ENCODE measurements around the gene CCDC86. TPM values are rescaled to one million over a fixed set of nuclear protein-coding genes. Genes with fewer than 3 reads are reported as not detected.

The CCDC86 gene
- total RNA-seq, 1 experiment from 2014 or later: 21.9 TPM

- no peak for DNase-seq
- H3K4me3 ChIP-seq: no peak overlapping the region
- no peak overlapping the region for H3K27ac ChIP-seq
- H3K4me1 ChIP-seq: no peaks in the 10 kb centered on the region
- H3K27me3 ChIP-seq: no peaks in the 10 kb centered on the region
- no peaks in the 10 kb centered on the region for H3K9me3 ChIP-seq (replicated peaks)
- H3K36me3 ChIP-seq: peaks cover 9% of the 10 kb centered on the region; the same call in 1 of the 2 replicates
Measured at GRCh38 chr11:60854140-60854846, 12.4 kb downstream of the CCDC86 start.

GRCh38 chr11:60854847-60855725 lies 13.2 kb downstream of the CCDC86 start:
- H3K4me1 ChIP-seq: no peaks in the 10 kb centered on the region
- H3K27ac ChIP-seq: no peak overlapping the region
- no peaks in the 10 kb centered on the region for H3K9me3 ChIP-seq (replicated peaks)
- H3K36me3 ChIP-seq: peaks cover 9% of the 10 kb centered on the region; the same call in 1 of the 2 replicates
- H3K27me3 ChIP-seq: no peaks in the 10 kb centered on the region
- no peak for DNase-seq
- H3K4me3 ChIP-seq: no peak overlapping the region

- Histone ChIP-seq H3K4me3 (no peak within 1 kb of the TSS), H3K9me3 (replicated peaks) (no peaks in the 10 kb centered on the region), H3K27me3 (no peaks in the 10 kb centered on the region), H3K36me3 (peaks cover 3% of the 10 kb centered on the region; the same call in 1 of the 2 replicates), H3K27ac (no peak within 1 kb of the TSS), H3K4me1 (no peaks in the 10 kb centered on the region)
- DNase-seq: no peak
Measured at GRCh38 chr11:60855726-60856633, 14.1 kb downstream of the CCDC86 start, which contains the start of gene PTGDR2. PTGDR2 (minus strand) TSS chr11:60855950; CDS start chr11:60853722, 2,228 bp downstream.

GRCh38 chr11:60857378-60858232 lies 15.7 kb downstream of the CCDC86 start:
- Histone ChIP-seq H3K4me3 (no peak overlapping the region), H3K4me1 (no peaks in the 10 kb centered on the region), H3K9me3 (replicated peaks) (no peaks in the 10 kb centered on the region), H3K27ac (no peak overlapping the region), H3K36me3 (no peaks in the 10 kb centered on the region), H3K27me3 (no peaks in the 10 kb centered on the region)
- DNase-seq: no peak

- H3K4me1 ChIP-seq: no peaks in the 10 kb centered on the region
- no peak overlapping the region for H3K4me3 ChIP-seq
- H3K27ac ChIP-seq: no peak overlapping the region
- H3K27me3 ChIP-seq: no peaks in the 10 kb centered on the region
- H3K9me3 ChIP-seq (replicated peaks): no peaks in the 10 kb centered on the region
- no peaks in the 10 kb centered on the region for H3K36me3 ChIP-seq
- DNase-seq: no peak
Measured at GRCh38 chr11:60858236-60858635, 16.3 kb downstream of the CCDC86 start.

- DNase-seq: no peak
- no peak overlapping the region for H3K4me3 ChIP-seq
- H3K36me3 ChIP-seq: no peaks in the 10 kb centered on the region
- no peaks in the 10 kb centered on the region for H3K9me3 ChIP-seq (replicated peaks)
- no peak overlapping the region for H3K27ac ChIP-seq
- no peaks in the 10 kb centered on the region for H3K27me3 ChIP-seq
- no peaks in the 10 kb centered on the region for H3K4me1 ChIP-seq
Measured at GRCh38 chr11:60858731-60859464, 17.0 kb downstream of the CCDC86 start.

GRCh38 chr11:60859616-60860250 lies 17.8 kb downstream of the CCDC86 start:
- DNase-seq: no peak
- Histone ChIP-seq H3K9me3 (replicated peaks) (no peaks in the 10 kb centered on the region), H3K27me3 (no peaks in the 10 kb centered on the region), H3K36me3 (no peaks in the 10 kb centered on the region), H3K27ac (no peak overlapping the region), H3K4me3 (no peak overlapping the region), H3K4me1 (no peaks in the 10 kb centered on the region)

- no peaks in the 10 kb centered on the region for H3K36me3 ChIP-seq
- H3K27me3 ChIP-seq: no peaks in the 10 kb centered on the region
- no peak overlapping the region for H3K27ac ChIP-seq
- H3K4me1 ChIP-seq: no peaks in the 10 kb centered on the region
- peak; percentile 79 to 87 for DNase-seq
- H3K4me3 ChIP-seq: no peak overlapping the region
- H3K9me3 ChIP-seq (replicated peaks): no peaks in the 10 kb centered on the region
Measured at GRCh38 chr11:60860943-60861342, 19.0 kb downstream of the CCDC86 start.

GRCh38 chr11:60862171-60862570 lies 20.3 kb downstream of the CCDC86 start:
- Histone ChIP-seq H3K4me1 (no peaks in the 10 kb centered on the region), H3K27ac (no peak overlapping the region), H3K4me3 (no peak overlapping the region), H3K36me3 (no peaks in the 10 kb centered on the region), H3K27me3 (no peaks in the 10 kb centered on the region), H3K9me3 (replicated peaks) (no peaks in the 10 kb centered on the region)
- no peak for DNase-seq

GRCh38 chr11:60863550-60864521 lies 21.9 kb downstream of the CCDC86 start:
- no peak overlapping the region for H3K4me3 ChIP-seq
- DNase-seq: no peak

GRCh38 chr11:60864856-60865513 lies 23.1 kb downstream of the CCDC86 start:
- Histone ChIP-seq H3K4me3 (no peak overlapping the region), H3K4me1 (no peaks in the 10 kb centered on the region), H3K36me3 (no peaks in the 10 kb centered on the region), H3K27ac (no peak overlapping the region), H3K9me3 (replicated peaks) (no peaks in the 10 kb centered on the region), H3K27me3 (no peaks in the 10 kb centered on the region)
- DNase-seq: no peak

More at GRCh38 chr11:60863550-60864521, 21.9 kb downstream of the CCDC86 start:
- Histone ChIP-seq H3K27ac (no peak overlapping the region), H3K36me3 (no peaks in the 10 kb centered on the region), H3K4me1 (no peaks in the 10 kb centered on the region), H3K27me3 (no peaks in the 10 kb centered on the region), H3K9me3 (replicated peaks) (no peaks in the 10 kb centered on the region)

All from SJCRH30 (cell line).